Neural progenitor cell (in vitro differentiated cells): ENCODE measurements around the gene SH3BP2. TPM values are rescaled to one million over a fixed set of nuclear protein-coding genes. Genes with fewer than 3 reads are reported as not detected.

Experiments
- DNase-seq: peaks from one replicate; pipeline ENCODE4 v3.0.0-alpha.2; 2016; ENCODE audit warnings: low spot score
- H2AFZ ChIP-seq: fragments of 200-600 bp; sonication (generic); replicated peaks from 2 replicates; pipeline ENCODE4 v1.6.1; 2016; ENCODE audit warnings: antibody characterized with exemption
- H3F3A ChIP-seq: fragments of 200-600 bp; sonication (generic); 2 replicates; pipeline ENCODE4 v1.6.1; 2016; ENCODE audit warnings: antibody characterized with exemption, low read depth
- H3K27ac ChIP-seq: fragments of 200-600 bp; sonication (generic); 2 replicates; pipeline ENCODE4 v1.5.1; 2016; ENCODE audit warnings: mild to moderate bottlenecking
- H3K27me3 ChIP-seq: fragments of 200-600 bp; sonication (generic); 2 replicates; pipeline ENCODE4 v1.6.1; 2016; ENCODE audit warnings: mild to moderate bottlenecking, moderate library complexity
- H3K36me3 ChIP-seq: fragments of 200-600 bp; sonication (generic); 2 replicates; pipeline ENCODE4 v1.5.1; 2016
- H3K4me1 ChIP-seq: fragments of 200-600 bp; sonication (generic); 2 replicates; pipeline ENCODE4 v1.6.1; 2016; ENCODE audit warnings: mixed run types
- H3K4me2 ChIP-seq: fragments of 200-600 bp; sonication (generic); 2 replicates; pipeline ENCODE4 v1.6.1; 2016
- H3K4me3 ChIP-seq: fragments of 200-600 bp; sonication (generic); 2 replicates; pipeline ENCODE4 v1.5.1; 2016
- H3K79me2 ChIP-seq: fragments of 200-600 bp; sonication (generic); 2 replicates; pipeline ENCODE4 v1.6.1; 2016; ENCODE audit warnings: low read depth
- H3K9ac ChIP-seq: fragments of 200-600 bp; sonication (generic); 2 replicates; pipeline ENCODE4 v1.6.1; 2016
- H3K9me3 ChIP-seq: fragments of 200-600 bp; sonication (generic); 2 replicates; pipeline ENCODE4 v1.5.1; 2016; ENCODE audit warnings: low read depth
- H4K20me1 ChIP-seq: fragments of 200-600 bp; sonication (generic); 2 replicates; pipeline ENCODE4 v1.6.1; 2016; ENCODE audit warnings: low read depth
- H3K27ac Mint-ChIP-seq: 3 replicates; pipeline ENCODE4 v1.8.0; 2021; ENCODE audit warnings: mixed read lengths
- H3K27me3 Mint-ChIP-seq: 2 replicates; pipeline ENCODE4 v1.8.0; 2022; ENCODE audit warnings: low read depth, mild to moderate bottlenecking, inconsistent platforms, moderate library complexity, mixed read lengths; ENCODE audit not compliant: insufficient read depth
- H3K36me3 Mint-ChIP-seq: 3 replicates; pipeline ENCODE4 v1.8.0; 2021; ENCODE audit warnings: mixed read lengths
- H3K4me1 Mint-ChIP-seq: 3 replicates; pipeline ENCODE4 v1.8.0; 2021; ENCODE audit warnings: mixed read lengths
- H3K4me3 Mint-ChIP-seq: 3 replicates; pipeline ENCODE4 v1.8.0; 2021; ENCODE audit warnings: mild to moderate bottlenecking, moderate library complexity, mixed read lengths
- H3K9me3 Mint-ChIP-seq: 3 replicates; pipeline ENCODE4 v1.8.0; 2020; ENCODE audit warnings: mixed read lengths
- EZH2 ChIP-seq: fragments of 200-600 bp; sonication (generic); IDR thresholded peaks from 2 replicates; pipeline ENCODE4 v1.6.1; 2017; ENCODE audit warnings: antibody characterized with exemption, mild to moderate bottlenecking, moderate library complexity
- EZH2phosphoT487 ChIP-seq: fragments of 200-600 bp; sonication (generic); IDR thresholded peaks from 2 replicates; pipeline ENCODE4 v1.6.1; 2017; ENCODE audit warnings: antibody characterized with exemption
- total RNA-seq: library from RNA; depleted of rRNA; stranded (reverse); fragments of >200 nt; gene quantifications from 2 replicates; pipeline ENCODE4 v1.2.3, GENCODE V29; 2015; ENCODE audit warnings: low replicate concordance
- TF ChIP-seq, protein P1 (sequence below): fragments of 200-600 bp; sonication (generic); IDR thresholded peaks from 2 replicates; pipeline ENCODE4 v1.5.1; 2017; ENCODE audit warnings: antibody characterized with exemption, mild to moderate bottlenecking

Gene SH3BP2
- total RNA-seq, 1 donor from 2014 or later = 11.8 TPM

DNA sequence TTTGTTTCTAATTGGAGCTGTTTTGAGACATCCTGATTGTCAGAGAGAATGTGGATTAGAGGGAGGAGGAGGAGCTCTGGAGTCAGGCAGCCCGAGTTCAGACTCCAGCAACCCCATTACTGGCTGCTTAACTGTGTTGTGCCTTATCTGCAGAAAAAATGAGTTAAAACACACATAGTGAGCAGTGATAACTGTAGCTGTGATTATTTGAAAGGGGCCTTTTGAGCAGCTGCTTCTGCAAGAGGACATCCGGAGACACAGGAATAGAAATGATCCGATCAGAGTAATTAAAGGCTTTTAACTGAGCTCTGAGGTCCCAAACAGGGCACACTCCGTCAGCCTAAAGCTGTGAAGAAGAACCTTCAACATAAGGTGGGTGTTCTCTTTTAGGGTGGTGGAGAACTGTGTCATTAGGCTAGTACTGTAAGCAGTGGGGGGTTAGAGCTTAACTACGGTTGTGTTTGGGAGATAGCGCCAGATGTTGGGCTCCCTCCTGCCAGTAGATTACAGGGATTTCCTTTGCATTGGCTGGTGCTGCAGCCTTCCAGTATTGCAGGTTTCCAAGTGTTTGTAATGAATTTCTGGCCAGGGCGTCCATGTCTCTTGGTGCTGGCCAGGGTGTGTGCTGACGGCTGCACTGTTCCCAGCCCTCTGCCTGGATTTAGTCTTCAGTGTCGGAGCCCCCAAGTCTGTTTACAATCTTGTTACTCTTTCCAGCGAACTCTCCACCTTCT lies 75.0 kb downstream of the SH3BP2 start:
- H3K27me3 Mint-ChIP-seq = peaks cover 2% of the 10 kb centered on the region
- Histone ChIP-seq H3K79me2 (peaks cover 99% of the 10 kb centered on the region), H3K4me1 (peaks cover 34% of the 10 kb centered on the region), H3K9ac (peak overlapping the region; percentile 25), H3K9me3 (no peaks in the 10 kb centered on the region), H3K27ac (peak overlapping the region; percentile 85), H3K27me3 (no peaks in the 10 kb centered on the region), H3K36me3 (no peaks in the 10 kb centered on the region), H3K4me3 (peak overlapping the region; percentile 42), H3F3A (peaks cover 27% of the 10 kb centered on the region), H4K20me1 (peaks cover 78% of the 10 kb centered on the region), H2AFZ (no peak overlapping the region), H3K4me2 (peak overlapping the region; percentile 91)
- peaks cover 2% of the 10 kb centered on the region for H3K36me3 Mint-ChIP-seq
- peak overlapping the region; percentile 40 for H3K27ac Mint-ChIP-seq
- TF ChIP-seq EZH2phosphoT487 (no peak), EZH2 (no peak)
- TF ChIP-seq, protein P1, sequence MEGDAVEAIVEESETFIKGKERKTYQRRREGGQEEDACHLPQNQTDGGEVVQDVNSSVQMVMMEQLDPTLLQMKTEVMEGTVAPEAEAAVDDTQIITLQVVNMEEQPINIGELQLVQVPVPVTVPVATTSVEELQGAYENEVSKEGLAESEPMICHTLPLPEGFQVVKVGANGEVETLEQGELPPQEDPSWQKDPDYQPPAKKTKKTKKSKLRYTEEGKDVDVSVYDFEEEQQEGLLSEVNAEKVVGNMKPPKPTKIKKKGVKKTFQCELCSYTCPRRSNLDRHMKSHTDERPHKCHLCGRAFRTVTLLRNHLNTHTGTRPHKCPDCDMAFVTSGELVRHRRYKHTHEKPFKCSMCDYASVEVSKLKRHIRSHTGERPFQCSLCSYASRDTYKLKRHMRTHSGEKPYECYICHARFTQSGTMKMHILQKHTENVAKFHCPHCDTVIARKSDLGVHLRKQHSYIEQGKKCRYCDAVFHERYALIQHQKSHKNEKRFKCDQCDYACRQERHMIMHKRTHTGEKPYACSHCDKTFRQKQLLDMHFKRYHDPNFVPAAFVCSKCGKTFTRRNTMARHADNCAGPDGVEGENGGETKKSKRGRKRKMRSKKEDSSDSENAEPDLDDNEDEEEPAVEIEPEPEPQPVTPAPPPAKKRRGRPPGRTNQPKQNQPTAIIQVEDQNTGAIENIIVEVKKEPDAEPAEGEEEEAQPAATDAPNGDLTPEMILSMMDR = no peak
- DNase-seq = peak; percentile 64
- H3K4me1 Mint-ChIP-seq = peaks cover 32% of the 10 kb centered on the region
- no peaks in the 10 kb centered on the region for H3K9me3 Mint-ChIP-seq
- peak overlapping the region; percentile 26 for H3K4me3 Mint-ChIP-seq

DNA sequence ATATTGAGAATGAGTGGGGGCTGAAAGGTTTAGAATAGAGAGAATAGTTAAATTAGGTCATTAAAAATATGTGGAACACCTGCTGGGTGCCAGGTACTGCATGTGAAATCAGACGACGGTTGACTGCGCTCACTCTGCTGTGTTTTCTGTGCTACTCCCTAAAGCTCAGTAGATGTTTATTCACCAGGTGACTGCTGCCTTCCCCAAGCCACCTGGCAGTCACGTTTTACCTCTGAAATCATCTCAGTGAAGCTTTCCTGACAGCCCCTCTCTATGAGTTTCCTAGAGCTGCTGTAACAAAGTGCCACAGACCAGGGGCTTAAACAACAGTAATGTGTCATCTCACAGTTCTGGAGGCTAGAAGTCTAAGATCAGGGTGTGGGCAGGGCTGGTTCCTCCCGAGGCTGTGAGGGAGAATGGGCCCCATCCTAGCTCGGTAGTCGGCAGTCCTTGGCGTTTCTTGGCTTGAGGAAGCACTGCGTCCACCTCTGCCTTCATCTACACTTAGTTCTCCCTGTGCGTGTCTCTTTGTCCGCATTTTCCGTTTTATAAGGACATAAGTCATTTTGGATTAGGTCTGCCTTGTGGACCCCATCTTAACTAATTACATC lies 76.1 kb downstream of the SH3BP2 start:
- Mint-ChIP-seq H3K4me3 (no peak overlapping the region), H3K27ac (peak overlapping the region; percentile 21)

DNA sequence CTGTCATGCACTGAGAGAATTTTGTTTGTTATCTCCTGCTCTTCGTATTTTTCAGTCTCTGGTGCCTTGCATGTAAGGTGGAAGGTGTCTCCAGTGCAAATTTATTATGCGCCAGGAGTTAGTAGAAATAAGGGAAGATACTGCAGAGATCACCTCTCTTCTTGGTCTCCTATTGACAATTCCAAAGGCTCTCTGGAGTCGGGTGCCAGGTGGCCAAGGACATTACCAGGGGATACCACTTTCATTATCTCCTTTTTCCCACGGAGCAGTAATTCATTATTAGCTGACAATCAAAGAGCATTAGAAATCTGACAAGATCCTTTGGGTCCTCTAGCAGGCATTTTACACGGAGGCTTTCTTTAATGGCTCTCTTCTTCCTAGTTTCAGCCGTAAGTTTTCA lies 76.8 kb downstream of the SH3BP2 start:
- Histone ChIP-seq H3K27me3 (no peaks in the 10 kb centered on the region), H4K20me1 (peaks cover 75% of the 10 kb centered on the region), H3K4me3 (no peak overlapping the region), H3K27ac (no peak overlapping the region), H3K4me2 (no peak overlapping the region), H3K4me1 (peaks cover 34% of the 10 kb centered on the region), H3F3A (peaks cover 29% of the 10 kb centered on the region), H3K36me3 (no peaks in the 10 kb centered on the region), H3K9ac (no peak overlapping the region), H2AFZ (no peak overlapping the region), H3K79me2 (peaks cover 99% of the 10 kb centered on the region), H3K9me3 (no peaks in the 10 kb centered on the region)
- Mint-ChIP-seq H3K36me3 (peaks cover 2% of the 10 kb centered on the region), H3K27me3 (peaks cover 2% of the 10 kb centered on the region), H3K4me3 (no peak overlapping the region), H3K4me1 (peaks cover 32% of the 10 kb centered on the region), H3K9me3 (no peaks in the 10 kb centered on the region), H3K27ac (no peak overlapping the region)
- no peak for DNase-seq
- TF ChIP-seq EZH2phosphoT487 (no peak), EZH2 (no peak)
- TF ChIP-seq, protein P1 = no peak

More for the DNA sequence above, 76.1 kb downstream of the SH3BP2 start:
- Histone ChIP-seq H3K4me3 (no peak overlapping the region), H3K36me3 (no peaks in the 10 kb centered on the region), H3K79me2 (peaks cover 99% of the 10 kb centered on the region), H3K4me1 (peaks cover 34% of the 10 kb centered on the region), H3F3A (peaks cover 27% of the 10 kb centered on the region), H3K9ac (no peak overlapping the region), H3K9me3 (no peaks in the 10 kb centered on the region), H3K4me2 (peak overlapping the region; percentile 91), H2AFZ (no peak overlapping the region), H4K20me1 (peaks cover 74% of the 10 kb centered on the region), H3K27me3 (no peaks in the 10 kb centered on the region), H3K27ac (peak overlapping the region; percentile 85)
- H3K36me3 Mint-ChIP-seq = peaks cover 2% of the 10 kb centered on the region
- H3K4me1 Mint-ChIP-seq = peaks cover 32% of the 10 kb centered on the region
- DNase-seq = no peak
- TF ChIP-seq EZH2 = no peak
- TF ChIP-seq EZH2phosphoT487 = no peak
- TF ChIP-seq, protein P1 = no peak
- peaks cover 2% of the 10 kb centered on the region for H3K27me3 Mint-ChIP-seq
- H3K9me3 Mint-ChIP-seq = no peaks in the 10 kb centered on the region
